HG02970 (cell line): ENCODE results near the gene NUDT14.

Source experiments
- ATAC-seq: cut with Tn5 transposase; IDR thresholded peaks from one replicate; pipeline ENCODE4 v1.9.1; 2021; ENCODE audit warnings: mild to moderate bottlenecking, moderate library complexity, moderate number of reproducible peaks; ENCODE audit not compliant: unreplicated experiment, low FRiP score

Gene NUDT14

GRCh38 chr14:105178069-105178867 is 2.8 kb downstream of the NUDT14 start:
- ATAC-seq = no peak

GRCh38 chr14:105177082-105177481 is 4.0 kb downstream of the NUDT14 start:
- ATAC-seq = no peak

- no peak for ATAC-seq
Observed at GRCh38 chr14:105176513-105176912, 4.6 kb downstream of the NUDT14 start.

- no peak for ATAC-seq
Observed at GRCh38 chr14:105173901-105174894, 6.9 kb downstream of the NUDT14 start.

GRCh38 chr14:105173145-105173544 is 8.0 kb downstream of the NUDT14 start:
- ATAC-seq = no peak

- no peak for ATAC-seq
Observed at GRCh38 chr14:105172476-105172875, 8.6 kb downstream of the NUDT14 start.

GRCh38 chr14:105171004-105171673 is 10.0 kb downstream of the NUDT14 start:
- no peak for ATAC-seq

GRCh38 chr14:105169776-105170655 is 11.1 kb downstream of the NUDT14 start:
- no peak for ATAC-seq

- no peak for ATAC-seq
Observed at GRCh38 chr14:105168979-105169507, 12.1 kb downstream of the NUDT14 start.

GRCh38 chr14:105168496-105168978 is 12.6 kb downstream of the NUDT14 start, which contains the start of gene JAG2:
Gene JAG2 (minus strand): TSS chr14:105168776. CDS start chr14:105168420, 356 bp downstream.
- ATAC-seq = no peak

GRCh38 chr14:105168093-105168420 is 13.1 kb downstream of the NUDT14 start:
- no peak for ATAC-seq

- ATAC-seq = no peak
Observed at GRCh38 chr14:105167303-105168092, 13.6 kb downstream of the NUDT14 start.

GRCh38 chr14:105166571-105167302 is 14.4 kb downstream of the NUDT14 start:
- ATAC-seq = no peak

- no peak for ATAC-seq
Observed at GRCh38 chr14:105165761-105166485, 15.2 kb downstream of the NUDT14 start.

GRCh38 chr14:105165134-105165704 is 15.9 kb downstream of the NUDT14 start:
- ATAC-seq = no peak

GRCh38 chr14:105163040-105163742 is 17.9 kb downstream of the NUDT14 start:
- no peak for ATAC-seq

- ATAC-seq = no peak
Observed at GRCh38 chr14:105162669-105162979, 18.5 kb downstream of the NUDT14 start.
